HG03108 (cell line): ENCODE data around the gene MYEF2.

Experiments used
- ATAC-seq: cut with Tn5 transposase; IDR thresholded peaks from one replicate; pipeline ENCODE4 v1.9.1; 2021; ENCODE audit warnings: moderate library complexity; ENCODE audit not compliant: unreplicated experiment

MYEF2 gene

GRCh38 chr15:48089702-48090101 is 88.4 kb downstream of the MYEF2 start:
- no peak for ATAC-seq

- ATAC-seq: no peak
Observed at GRCh38 chr15:48087844-48088243, 90.3 kb downstream of the MYEF2 start.

GRCh38 chr15:48086576-48086975 is 91.5 kb downstream of the MYEF2 start:
- no peak for ATAC-seq

- ATAC-seq: no peak
Observed at GRCh38 chr15:48086133-48086532, 92.0 kb downstream of the MYEF2 start.

GRCh38 chr15:48085591-48085930 is 92.5 kb downstream of the MYEF2 start:
- no peak for ATAC-seq

GRCh38 chr15:48084759-48085590 is 93.1 kb downstream of the MYEF2 start:
- ATAC-seq: no peak
